SK-N-MC (cell line): ENCODE data around the gene PVALB.

Experiments used
- EZH2 ChIP-seq: fragments of 200-600 bp; sonication (generic); IDR thresholded peaks from one replicate; pipeline ENCODE4 v1.6.1; 2017; ENCODE audit warnings: antibody characterized with exemption
- POLR2AphosphoS5 ChIP-seq: IDR thresholded peaks from 2 replicates; pipeline ENCODE4 v1.6.1; 2012; ENCODE audit warnings: mild to moderate bottlenecking, low read depth, low read length, borderline replicate concordance

DNA sequence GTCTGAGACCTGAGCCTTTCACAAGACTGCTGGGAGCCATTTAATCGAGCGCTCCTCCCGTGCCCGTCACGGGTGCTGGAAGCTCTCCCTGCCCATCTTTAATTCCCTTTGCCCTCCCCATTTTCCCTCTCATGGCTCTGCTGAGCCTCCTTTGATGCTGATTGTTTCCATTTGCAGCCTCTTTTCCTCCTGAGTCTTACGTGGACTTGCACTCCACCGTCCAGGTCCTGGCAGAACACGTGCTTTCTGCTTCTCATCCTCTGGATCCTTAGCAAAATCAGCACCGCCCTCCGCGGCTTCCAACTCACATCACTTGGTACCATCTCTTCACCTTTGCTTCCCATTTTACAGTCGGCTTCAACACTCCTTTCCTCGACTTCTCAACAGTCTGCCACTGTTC, 48.2 kb downstream of the PVALB start:
- TF ChIP-seq POLR2AphosphoS5, result no peak
- no peak for TF ChIP-seq EZH2
